Ecto neural progenitor cell (in vitro differentiated cells): ENCODE results near the gene MGLL.

Experiments
- DNase-seq: peaks from one replicate; pipeline ENCODE4 v3.0.0-alpha.2; 2018; ENCODE audit warnings: low spot score

MGLL gene

GRCh38 chr3:127834771-127835170, 12.5 kb upstream of the MGLL start:
- no peak for DNase-seq

- no peak for DNase-seq
Measured at GRCh38 chr3:127833281-127834032, 11.1 kb upstream of the MGLL start.

- DNase-seq = peak; percentile 62
Measured at GRCh38 chr3:127831723-127832172, 9.4 kb upstream of the MGLL start.

- DNase-seq = no peak
Measured at GRCh38 chr3:127829537-127829936, 7.2 kb upstream of the MGLL start.

- no peak for DNase-seq
Measured at GRCh38 chr3:127827808-127828207, 5.5 kb upstream of the MGLL start.

GRCh38 chr3:127825756-127826155, 3.4 kb upstream of the MGLL start:
- DNase-seq = peak; percentile 3

- peak; percentile 34 for DNase-seq
Measured at GRCh38 chr3:127824151-127824825, 2.0 kb upstream of the MGLL start.

GRCh38 chr3:127823426-127823857, 1.1 kb upstream of the MGLL start:
- no peak for DNase-seq

- DNase-seq = peak; percentile 61
Measured at GRCh38 chr3:127822682-127823425, 539 bp upstream of the MGLL start.

GRCh38 chr3:127821394-127821793, 921 bp downstream of the MGLL start:
- DNase-seq = no peak

GRCh38 chr3:127820826-127821313, 1.4 kb downstream of the MGLL start:
- no peak for DNase-seq

GRCh38 chr3:127820221-127820825, 2.0 kb downstream of the MGLL start:
- DNase-seq = peak; percentile 46

GRCh38 chr3:127819656-127820055, 2.7 kb downstream of the MGLL start:
- peak; percentile 24 for DNase-seq

- DNase-seq = peak; percentile 36
Measured at GRCh38 chr3:127819086-127819485, 3.2 kb downstream of the MGLL start.

- no peak for DNase-seq
Measured at GRCh38 chr3:127817406-127817841, 4.9 kb downstream of the MGLL start.

- DNase-seq = no peak
Measured at GRCh38 chr3:127816783-127817405, 5.4 kb downstream of the MGLL start.

GRCh38 chr3:127815641-127816605, 6.4 kb downstream of the MGLL start:
- no peak for DNase-seq

GRCh38 chr3:127815001-127815400, 7.3 kb downstream of the MGLL start:
- DNase-seq = no peak

- no peak for DNase-seq
Measured at GRCh38 chr3:127814325-127814781, 8.0 kb downstream of the MGLL start.

GRCh38 chr3:127812151-127812550, 10.2 kb downstream of the MGLL start:
- no peak for DNase-seq
